Activated naive CD4-positive, alpha-beta T cell treated with Interleukin-2 at 50 U/mL for 16 hours (primary cell): Measurements from ENCODE around the gene MTMR2.
"Not testable (repeated sequence)": the region's sequence is repeated elsewhere in the genome, so short reads cannot be mapped to it uniquely, and the experiment has no call there.

Source experiments
- DNase-seq: peaks from one replicate; pipeline ENCODE4 v3.0.0-alpha.2; 2020

The MTMR2 gene

GRCh38 chr11:95883381-95883780 is 40.5 kb downstream of the MTMR2 start:
- no peak for DNase-seq

GRCh38 chr11:95877291-95877690 is 46.6 kb downstream of the MTMR2 start:
- DNase-seq: no peak

- not testable (repeated sequence) for DNase-seq
Observed at GRCh38 chr11:95870877-95871276, 53.0 kb downstream of the MTMR2 start.

GRCh38 chr11:95867105-95867504 is 56.8 kb downstream of the MTMR2 start:
- DNase-seq: no peak

- no peak for DNase-seq
Observed at GRCh38 chr11:95863486-95864140, 60.3 kb downstream of the MTMR2 start.

- DNase-seq: not testable (repeated sequence)
Observed at GRCh38 chr11:95860024-95860423, 63.9 kb downstream of the MTMR2 start.

GRCh38 chr11:95854362-95854761 is 69.5 kb downstream of the MTMR2 start:
- not testable (repeated sequence) for DNase-seq

- DNase-seq: no peak
Observed at GRCh38 chr11:95853862-95854261, 70.0 kb downstream of the MTMR2 start.

GRCh38 chr11:95853138-95853537 is 70.8 kb downstream of the MTMR2 start:
- no peak for DNase-seq

- DNase-seq: no peak
Observed at GRCh38 chr11:95850137-95850536, 73.8 kb downstream of the MTMR2 start.

GRCh38 chr11:95849087-95849825 is 74.7 kb downstream of the MTMR2 start:
- no peak for DNase-seq

- no peak for DNase-seq
Observed at GRCh38 chr11:95845167-95845566, 78.7 kb downstream of the MTMR2 start.

- DNase-seq: peak; percentile 54
Observed at GRCh38 chr11:95835768-95836488, 88.0 kb downstream of the MTMR2 start.

GRCh38 chr11:95835351-95835750 is 88.6 kb downstream of the MTMR2 start:
- DNase-seq: no peak

- DNase-seq: no peak
Observed at GRCh38 chr11:95833378-95833777, 90.5 kb downstream of the MTMR2 start.

- DNase-seq: no peak
Observed at GRCh38 chr11:95832763-95833162, 91.1 kb downstream of the MTMR2 start.

GRCh38 chr11:95831198-95831883 is 92.6 kb downstream of the MTMR2 start:
- no peak for DNase-seq

- DNase-seq: no peak
Observed at GRCh38 chr11:95829580-95830259, 94.2 kb downstream of the MTMR2 start.

- DNase-seq: no peak
Observed at GRCh38 chr11:95827696-95828095, 96.2 kb downstream of the MTMR2 start.

GRCh38 chr11:95821640-95822039 is 102.3 kb downstream of the MTMR2 start:
- DNase-seq: no peak

GRCh38 chr11:95816037-95816436 is 107.9 kb downstream of the MTMR2 start:
- no peak for DNase-seq

GRCh38 chr11:95811052-95811451 is 112.9 kb downstream of the MTMR2 start:
- not testable (repeated sequence) for DNase-seq

GRCh38 chr11:95806464-95806863 is 117.4 kb downstream of the MTMR2 start:
- DNase-seq: not testable (repeated sequence)
